Measurements from ENCODE around the gene ZNF883. TPM values are rescaled to one million over a fixed set of nuclear protein-coding genes. Genes with fewer than 3 reads are reported as not detected.
"Not testable (repeated sequence)": the region's sequence is repeated elsewhere in the genome, so short reads cannot be mapped to it uniquely, and the experiment has no call there.

ZNF883 gene
- total RNA-seq = 28.1 TPM

DNA sequence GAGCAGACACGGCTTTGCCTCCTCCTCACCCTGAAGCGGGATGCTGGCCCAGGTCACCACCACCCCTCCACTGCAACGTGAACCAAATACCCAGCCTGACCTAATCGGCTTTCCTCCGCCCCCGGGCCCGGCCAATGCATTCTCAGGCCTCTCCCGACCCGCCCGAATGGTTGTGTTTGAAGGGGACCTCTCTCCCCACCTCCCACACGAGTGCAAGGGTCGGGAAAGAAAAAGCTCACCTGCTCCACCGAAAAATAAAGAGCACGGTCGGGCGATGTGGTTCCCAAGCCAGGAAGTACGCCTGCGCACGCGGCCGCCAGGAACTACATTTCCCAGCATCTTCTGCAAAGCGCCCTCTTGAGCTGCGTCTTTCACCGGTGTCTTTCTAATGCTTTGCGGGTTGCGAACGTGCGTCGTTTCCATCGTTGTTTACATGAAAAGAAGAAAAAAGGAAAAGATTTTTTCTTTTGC is at the start of gene ZNF883:
Gene ZNF883 (minus strand): TSS at position 282 of the 471 bp plus-strand sequence.
- DNase-seq (ENCODE audit: low spot score in 2 of 2) (peak; percentile 8 to 35), FAIRE-seq (no peak)

GRCh38 chr9:113061072-113061850 is 49.3 kb upstream of the ZNF883 start:
- not testable (repeated sequence) for FAIRE-seq; DNase-seq (ENCODE audit: low spot score in 2 of 2)

- FAIRE-seq; DNase-seq (ENCODE audit: low spot score in 2 of 2): not testable (repeated sequence)
Observed at GRCh38 chr9:113059581-113060284, 47.7 kb upstream of the ZNF883 start.

DNA sequence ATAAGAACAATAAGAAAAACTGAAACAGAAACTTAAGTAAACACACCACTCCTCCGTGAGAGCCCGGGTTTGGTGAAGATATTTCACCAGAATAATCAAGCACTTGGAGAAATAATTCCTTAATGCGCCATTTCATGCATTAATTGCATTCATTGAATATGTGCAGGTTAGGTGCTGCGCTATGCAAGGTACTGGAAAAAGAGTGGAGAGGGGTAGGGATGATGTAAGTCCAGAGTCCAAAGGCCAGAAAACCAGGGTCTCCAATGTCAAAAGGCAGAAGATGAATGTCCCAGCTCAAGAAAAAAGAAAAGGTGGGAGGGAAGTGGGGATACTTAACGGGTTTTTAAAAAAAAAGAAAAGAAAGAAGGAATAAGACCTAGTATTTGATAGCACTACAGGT is 45.2 kb upstream of the ZNF883 start:
- FAIRE-seq (no peak), DNase-seq (ENCODE audit: low spot score in 2 of 2) (no peak)

DNA sequence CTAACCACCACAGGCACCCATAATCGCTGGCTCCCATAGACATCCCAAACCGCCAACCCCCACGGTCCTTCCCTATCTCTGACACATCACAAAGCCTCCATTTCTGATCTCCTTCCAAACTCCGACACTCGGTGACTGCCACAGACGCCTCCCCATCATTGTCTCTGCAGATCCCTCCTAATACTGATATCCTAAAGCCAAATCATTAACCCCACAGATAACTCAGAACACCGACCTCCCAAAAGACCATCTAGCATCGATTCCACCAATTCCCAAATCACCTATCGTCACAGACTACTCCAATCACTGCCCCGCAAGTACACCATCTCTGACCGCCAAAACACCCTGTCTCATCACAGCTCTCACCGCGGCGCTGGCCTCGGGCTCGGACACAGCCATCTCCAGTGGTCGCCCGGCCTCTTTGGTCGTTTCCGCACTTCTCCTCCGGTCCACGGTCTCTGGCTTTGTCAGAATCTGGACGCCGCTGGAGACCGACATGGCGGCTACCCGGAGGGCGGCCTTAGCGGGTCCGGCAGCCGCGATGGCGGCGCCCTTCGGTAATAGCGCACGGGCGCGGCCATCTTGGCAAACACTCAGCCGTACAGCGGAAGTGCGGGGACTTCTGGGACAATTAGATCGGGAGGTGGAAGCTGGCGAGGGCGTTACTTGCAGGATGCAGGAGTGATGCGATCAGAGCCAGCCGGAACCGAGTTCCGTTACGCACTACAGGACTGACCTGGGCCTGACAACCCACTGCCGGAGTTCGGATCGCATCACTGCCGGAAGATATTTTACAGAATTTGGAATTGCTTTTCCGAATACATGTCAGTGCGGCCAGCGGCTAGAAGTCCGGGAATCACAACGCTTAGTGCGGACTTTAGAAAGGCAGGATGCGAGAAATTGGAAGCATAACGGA is 44.5 kb upstream of the ZNF883 start, which contains the start of gene ZFP37:
Gene ZFP37 (minus strand): TSS at position 534 of the 916 bp plus-strand sequence. CDS start 36 bp downstream, at position 498.
- peak; percentile 86 to 89 for DNase-seq (ENCODE audit: low spot score in 2 of 2)
- FAIRE-seq = no peak

DNA sequence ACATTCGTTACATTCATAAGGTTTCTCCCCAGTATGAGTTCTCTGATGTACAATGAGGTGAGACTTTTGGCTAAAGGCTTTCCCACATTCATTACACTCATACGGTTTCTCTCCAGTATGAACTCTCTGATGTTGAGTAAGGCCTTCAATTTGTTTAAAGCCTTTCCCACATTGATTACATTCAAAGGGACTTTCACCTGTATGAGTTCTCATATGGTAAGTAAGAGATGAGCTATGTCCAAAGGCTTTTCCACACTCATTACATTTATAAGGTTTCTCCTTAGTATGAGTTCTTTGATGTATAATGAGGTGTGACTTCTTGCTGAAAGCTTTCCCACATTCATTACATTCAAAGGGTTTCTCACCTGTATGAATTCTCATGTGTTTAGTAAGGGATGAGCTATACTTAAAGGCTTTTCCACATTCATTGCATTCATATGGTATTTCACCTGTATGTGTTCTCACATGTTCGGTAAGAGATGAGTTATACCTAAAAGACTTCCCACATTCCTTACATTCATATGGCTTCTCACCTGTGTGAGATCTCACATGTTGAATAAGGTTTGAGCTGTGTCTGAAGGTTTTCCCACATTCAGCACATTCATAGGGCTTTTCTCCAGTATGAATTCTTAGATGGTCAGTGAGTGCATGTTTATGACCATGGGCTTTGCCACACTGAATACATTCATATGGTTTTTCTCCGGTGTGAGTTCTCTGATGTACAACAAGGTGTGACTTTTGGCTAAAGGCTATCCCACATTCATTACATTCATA is 31.1 kb upstream of the ZNF883 start:
- DNase-seq (ENCODE audit: low spot score in 2 of 2) (no peak), FAIRE-seq (no peak)

GRCh38 chr9:113026200-113026599 is 14.2 kb upstream of the ZNF883 start:
- DNase-seq (ENCODE audit: low spot score in 2 of 2) (no peak), FAIRE-seq (no peak)

DNA sequence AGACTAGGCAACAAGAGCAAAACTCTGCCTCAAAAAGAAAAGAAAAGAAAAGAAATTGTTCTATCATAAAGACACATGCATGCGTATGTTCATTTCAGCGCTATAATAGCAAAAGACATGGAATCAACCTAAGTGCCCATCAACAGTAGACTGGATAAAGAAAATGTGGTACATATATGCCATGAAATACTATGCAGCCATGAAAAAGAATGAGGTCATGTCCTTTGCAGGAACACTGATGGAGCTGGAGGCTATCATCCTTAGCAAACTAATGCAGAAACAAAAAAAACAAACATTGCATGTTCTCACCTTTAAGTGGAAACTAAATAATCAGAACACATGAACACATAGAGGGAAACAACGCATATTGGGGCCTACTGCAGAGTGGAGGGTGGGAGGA is 6.3 kb upstream of the ZNF883 start:
- DNase-seq (ENCODE audit: low spot score in 2 of 2) = no peak
- no peak for FAIRE-seq

DNA sequence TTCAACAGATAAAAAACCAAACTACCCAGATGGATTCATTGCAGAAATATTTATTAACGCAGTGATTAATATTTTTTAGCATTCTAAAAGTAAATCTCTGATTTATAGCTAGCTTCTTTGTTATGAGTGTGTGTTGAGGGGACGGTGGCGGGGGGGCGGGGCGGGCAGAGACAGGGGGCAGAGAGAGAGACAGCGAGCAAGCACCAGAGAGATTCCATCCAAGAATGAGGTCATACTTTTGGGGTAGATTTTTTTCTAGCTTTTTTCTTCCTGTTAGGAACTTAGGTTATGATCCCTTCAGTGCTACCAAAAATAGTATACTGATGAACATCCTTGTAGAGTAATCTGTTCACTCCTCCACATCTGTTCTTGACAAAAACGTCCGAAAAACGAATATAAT is 500 bp upstream of the ZNF883 start:
- FAIRE-seq = no peak
- no peak for DNase-seq (ENCODE audit: low spot score in 2 of 2)

DNA sequence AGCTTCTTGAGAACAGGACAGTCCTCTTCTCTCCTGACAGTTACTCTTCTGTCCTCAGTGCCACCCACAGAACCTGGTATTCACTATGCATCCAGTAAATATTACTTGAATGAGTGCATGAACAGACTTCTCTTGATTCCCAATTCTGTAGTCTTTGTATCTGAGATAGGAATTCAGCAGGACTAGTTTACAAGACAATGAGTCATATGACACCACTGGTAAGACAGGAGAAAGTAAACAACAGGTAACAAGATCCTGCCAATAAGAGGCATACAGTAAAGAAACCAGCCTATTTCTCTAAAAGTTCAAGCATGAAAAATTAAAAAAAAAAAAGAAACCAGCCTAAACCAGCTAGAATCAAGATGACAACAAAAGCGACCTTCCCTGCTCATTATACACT is 6.2 kb downstream of the ZNF883 start:
- FAIRE-seq = no peak
- no peak for DNase-seq (ENCODE audit: low spot score in 2 of 2)

- DNase-seq (ENCODE audit: low spot score in 2 of 2) (no peak), FAIRE-seq (no peak)
Observed at GRCh38 chr9:112997236-112997941, 14.6 kb downstream of the ZNF883 start.

DNA sequence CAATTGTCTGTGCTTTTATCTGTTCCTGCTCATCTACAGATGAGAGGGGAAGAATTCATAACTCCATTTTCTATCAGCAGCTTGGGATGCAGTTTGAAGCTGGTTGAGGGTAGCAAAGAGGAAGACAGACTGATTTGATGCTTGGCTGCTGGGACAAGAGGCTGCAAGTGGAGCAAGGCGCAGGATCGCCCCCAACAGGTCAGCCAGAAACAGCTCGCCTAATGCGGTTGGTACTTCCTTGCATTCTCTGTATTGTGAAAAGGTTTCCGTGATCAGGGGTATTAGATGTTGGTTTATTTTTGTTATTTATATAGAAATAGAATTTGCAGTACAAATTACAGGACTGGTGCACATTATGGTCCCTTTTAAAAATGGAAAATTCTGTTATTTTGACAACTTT is 40.6 kb downstream of the ZNF883 start:
- no peak for FAIRE-seq
- DNase-seq (ENCODE audit: low spot score in 2 of 2) = no peak

- no peak for FAIRE-seq
- no peak for DNase-seq (ENCODE audit: low spot score in 2 of 2)
Observed at GRCh38 chr9:112970939-112971338, 41.1 kb downstream of the ZNF883 start.

- FAIRE-seq (no peak), DNase-seq (ENCODE audit: low spot score in 2 of 2) (no peak)
Observed at GRCh38 chr9:112969730-112970129, 42.3 kb downstream of the ZNF883 start.

DNA sequence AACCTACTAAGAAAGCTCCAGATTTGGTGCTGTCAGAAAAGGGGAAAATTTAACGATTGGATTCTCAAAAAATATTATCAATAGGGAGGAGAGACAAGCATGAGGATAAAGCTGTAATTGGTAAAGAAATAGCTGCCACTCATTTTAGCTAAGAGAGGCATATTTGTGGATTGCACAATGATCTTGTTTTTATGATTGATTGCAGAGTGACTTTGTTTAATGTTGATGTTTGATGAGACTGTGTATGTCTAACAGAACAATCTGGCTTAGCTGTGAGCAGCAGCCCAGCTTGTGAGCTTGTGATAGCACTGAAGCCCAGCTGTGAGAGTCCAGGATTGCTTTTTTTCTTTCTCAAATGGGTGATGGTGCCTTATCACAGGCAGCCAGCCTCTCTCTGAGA is 56.4 kb downstream of the ZNF883 start:
- no peak for DNase-seq (ENCODE audit: low spot score in 2 of 2)
- FAIRE-seq = no peak

DNA sequence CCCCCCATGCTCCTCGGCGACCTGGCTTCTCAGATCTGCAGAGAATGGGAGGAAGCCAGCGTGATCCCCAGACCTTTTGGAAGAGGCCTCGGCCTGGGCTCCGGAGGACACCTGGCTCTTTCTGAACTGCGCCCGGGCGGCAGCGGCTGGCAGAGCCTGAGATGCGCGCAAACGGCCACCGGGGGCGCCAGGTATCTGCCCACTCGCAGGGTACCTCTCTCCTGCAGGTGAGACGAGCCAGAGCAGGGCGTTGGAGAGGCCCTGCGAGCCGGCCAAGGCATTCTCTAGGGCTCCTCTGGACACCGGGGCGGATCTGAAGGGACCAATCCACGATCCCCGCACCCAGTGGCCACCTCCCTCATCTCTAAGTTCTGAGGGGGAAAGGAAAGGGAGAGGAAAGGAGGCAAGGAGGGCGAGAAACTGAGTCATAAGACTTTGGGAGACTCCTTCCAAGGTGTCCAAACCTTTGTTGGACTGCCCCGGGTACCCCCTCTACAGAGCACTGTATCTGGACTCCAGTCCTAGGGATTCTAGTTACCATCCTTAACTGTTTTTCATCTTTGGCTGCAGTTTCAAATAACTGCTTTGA is 66.3 kb downstream of the ZNF883 start:
- no peak for FAIRE-seq
- DNase-seq (ENCODE audit: low spot score in 2 of 2) = no peak

- DNase-seq (ENCODE audit: low spot score in 2 of 2) = no peak
- no peak for FAIRE-seq
Observed at GRCh38 chr9:112939418-112939817, 72.6 kb downstream of the ZNF883 start.

DNA sequence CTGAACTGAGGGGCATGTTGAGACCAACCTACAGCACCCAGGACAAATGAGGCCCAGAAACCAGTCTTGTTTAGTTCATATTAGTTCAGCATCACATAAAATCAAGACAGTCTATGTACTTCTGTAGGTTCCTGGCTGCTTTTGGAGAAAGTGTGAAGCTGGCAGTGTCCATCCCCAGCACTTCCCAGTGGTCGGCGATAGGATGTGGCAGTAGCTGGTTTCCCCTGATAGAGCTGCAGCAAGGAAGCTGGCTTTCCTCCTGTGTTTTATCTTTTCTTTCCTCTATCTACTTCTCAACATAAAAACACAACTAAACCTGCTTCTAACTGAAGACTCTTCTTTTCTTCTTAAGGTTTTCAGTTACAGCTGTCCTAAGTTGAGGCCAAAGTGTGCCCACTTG is 78.3 kb downstream of the ZNF883 start:
- DNase-seq (ENCODE audit: low spot score in 2 of 2) (no peak), FAIRE-seq (no peak)
